HCT116 (cell line): Measurements from ENCODE around the gene LAMA4. TPM values are rescaled to one million over a fixed set of nuclear protein-coding genes. Genes with fewer than 3 reads are reported as not detected.

ENCODE experiments used
- ATAC-seq: fragments of 200-7000 bp; cut with Tn5 transposase; 2 replicates; pipeline ENCODE4 v1.9.1; 2020; ENCODE audit warnings: mild to moderate bottlenecking, moderate library complexity
- BruUV-seq: library from RNA; stranded (reverse); fragments of 400-500 nt; replicated peaks from 2 replicates; lab custom pipeline; 2021; lab: Mats Ljungman, UMichigan
- CTCF ChIA-PET: fragments of 300-600 bp; sonication (Branson Sonifier 250); formaldehyde crosslinking; loops from one replicate; lab custom pipeline; 2021; ENCODE audit warnings: antibody characterized with exemption; lab: Charles Lee
- POLR2A ChIA-PET: fragments of 300-600, 350-600 bp; sonication (Branson Sonifier 250); formaldehyde crosslinking; loops from one replicate; lab custom pipeline; 2021; ENCODE audit warnings: antibody characterized with exemption; lab: Charles Lee
- RAD21 ChIA-PET, 2 experiments: fragments of 300-600 bp; sonication (Branson Sonifier 250); formaldehyde crosslinking; loops; one replicate each; lab custom pipeline; 2023; ENCODE audit warnings: low total read pairs in 2 of 2; ENCODE audit not compliant: uncharacterized antibody in 2 of 2, unreplicated experiment in 2 of 2, low non-redundant PET in 1 of 2; lab: Charles Lee
- DNase-seq: peaks from one replicate; pipeline ENCODE4 v3.0.0-alpha.2; 2010; ENCODE audit warnings: low read depth, low spot score
- H2AFZ ChIP-seq: fragments of 200-600 bp; shearing (Covaris generic), sonication (generic); 2 replicates; pipeline ENCODE4 v1.6.1; 2017; ENCODE audit warnings: low read depth, mixed run types, mixed read lengths, antibody characterized with exemption, low read length; ENCODE audit not compliant: poor library complexity, severe bottlenecking
- H3K27ac ChIP-seq: 2 replicates; pipeline ENCODE4 v1.5.1; 2012; ENCODE audit warnings: low read depth, low read length
- H3K27me3 ChIP-seq: fragments of 200-600 bp; sonication (generic); 2 replicates; pipeline ENCODE4 v1.6.1; 2016; ENCODE audit warnings: mixed run types, low read length, mixed read lengths; ENCODE audit not compliant: insufficient read depth
- H3K36me3 ChIP-seq, 2 experiments: fragments of 200-500 bp in 1 of 2; fragments of 200-600 bp in 1 of 2; sonication (Bioruptor generic) in 1 of 2; sonication (generic) in 1 of 2; 2 replicates each; pipeline versions ENCODE4 v1.5.1 to v1.6.1; 2014 to 2016; ENCODE audit warnings: low read length in 2 of 2, inconsistent platforms in 1 of 2, mixed read lengths in 1 of 2, mixed run types in 1 of 2; ENCODE audit not compliant: insufficient read depth in 2 of 2, control insufficient read depth in 1 of 2
- H3K4me1 ChIP-seq, 2 experiments: fragments of 200-600 bp in 1 of 2; sonication (generic) in 1 of 2; 2 replicates each; pipeline versions ENCODE4 v1.5.1 to v1.6.1; 2012 to 2017; ENCODE audit warnings: low read length in 2 of 2, inconsistent platforms in 1 of 2, mild to moderate bottlenecking in 1 of 2, mixed read lengths in 1 of 2, mixed run types in 1 of 2, moderate library complexity in 1 of 2; ENCODE audit not compliant: insufficient read depth in 2 of 2, control insufficient read depth in 1 of 2
- H3K4me2 ChIP-seq: fragments of 200-600 bp; sonication (generic); 2 replicates; pipeline ENCODE4 v1.6.1; 2017; ENCODE audit warnings: mixed run types, low read length, mixed read lengths
- H3K4me3 ChIP-seq, 2 experiments: fragments of 200-600 bp in 1 of 2; sonication (generic) in 1 of 2; replicated peaks in 1 of 2; 2 replicates each; pipeline ENCODE4 v1.5.1; 2011 to 2016; ENCODE audit warnings: low read length in 2 of 2, control low read depth in 1 of 2, low read depth in 1 of 2, mild to moderate bottlenecking in 1 of 2, mixed read lengths in 1 of 2, mixed run types in 1 of 2
- H3K79me2 ChIP-seq: fragments of 200-600 bp; sonication (generic); 2 replicates; pipeline ENCODE4 v1.6.1; 2017; ENCODE audit warnings: mild to moderate bottlenecking, mixed run types, low read length, moderate library complexity, mixed read lengths; ENCODE audit not compliant: insufficient read depth
- H3K9ac ChIP-seq: fragments of 200-600 bp; sonication (generic); 2 replicates; pipeline ENCODE4 v1.6.1; 2016; ENCODE audit warnings: low read length, mixed read lengths
- H3K9me2 ChIP-seq: fragments of 200-600 bp; sonication (generic), shearing (Covaris generic); 2 replicates; pipeline ENCODE4 v1.6.1; 2017; ENCODE audit warnings: mixed run types, mild to moderate bottlenecking, moderate library complexity; ENCODE audit not compliant: insufficient read depth
- H3K9me3 ChIP-seq, 2 experiments: fragments of 200-500 bp in 1 of 2; fragments of 200-600 bp in 1 of 2; sonication (Bioruptor generic) in 1 of 2; sonication (generic) in 1 of 2; 2 replicates each; pipeline ENCODE4 v1.6.1; 2014 to 2017; ENCODE audit warnings: low read length in 2 of 2, mixed read lengths in 2 of 2, inconsistent platforms in 1 of 2, low read depth in 1 of 2, mild to moderate bottlenecking in 1 of 2, mixed run types in 1 of 2, moderate library complexity in 1 of 2; ENCODE audit not compliant: control insufficient read depth in 1 of 2, insufficient read depth in 1 of 2
- H4K20me1 ChIP-seq: fragments of 200-600 bp; sonication (generic), shearing (Covaris generic); 2 replicates; pipeline ENCODE4 v1.6.1; 2017; ENCODE audit warnings: mixed run types, mild to moderate bottlenecking, moderate library complexity; ENCODE audit not compliant: insufficient read depth
- ATF3 ChIP-seq: IDR thresholded peaks from 2 replicates; pipeline ENCODE4 v1.6.1; 2012
- CBX3 ChIP-seq: IDR thresholded peaks from 2 replicates; pipeline ENCODE4 v1.6.1; 2012; ENCODE audit warnings: low read depth
- CEBPB ChIP-seq: IDR thresholded peaks from 2 replicates; pipeline ENCODE4 v1.6.1; 2012; ENCODE audit warnings: low read depth
- EGR1 ChIP-seq: IDR thresholded peaks from 2 replicates; pipeline ENCODE4 v1.6.1; 2012; ENCODE audit warnings: low read depth
- ELF1 ChIP-seq: IDR thresholded peaks from 2 replicates; pipeline ENCODE4 v1.6.1; 2012; ENCODE audit warnings: low read depth, borderline replicate concordance
- FOSL1 ChIP-seq: IDR thresholded peaks from 2 replicates; pipeline ENCODE4 v1.6.1; 2012; ENCODE audit warnings: low read depth
- MAX ChIP-seq: IDR thresholded peaks from 2 replicates; pipeline ENCODE4 v1.6.1; 2012
- POLR2A ChIP-seq: IDR thresholded peaks from 2 replicates; pipeline ENCODE4 v1.7.0; 2011; ENCODE audit warnings: borderline replicate concordance; ENCODE audit not compliant: insufficient read depth, insufficient read length; ENCODE audit errors: extremely low read depth
- POLR2AphosphoS5 ChIP-seq: IDR thresholded peaks from 2 replicates; pipeline ENCODE4 v1.6.1; 2011; ENCODE audit warnings: mild to moderate bottlenecking, low read depth, low read length, moderate library complexity
- RAD21 ChIP-seq: IDR thresholded peaks from 2 replicates; pipeline ENCODE4 v1.6.1; 2012; ENCODE audit warnings: low read depth, mild to moderate bottlenecking
- REST ChIP-seq: IDR thresholded peaks from 2 replicates; pipeline ENCODE4 v1.6.1; 2012; ENCODE audit warnings: low read depth
- SP1 ChIP-seq: IDR thresholded peaks from 2 replicates; pipeline ENCODE4 v1.6.1; 2012; ENCODE audit warnings: low read depth
- SRF ChIP-seq: IDR thresholded peaks from 2 replicates; pipeline ENCODE4 v1.6.1; 2012; ENCODE audit warnings: low read depth
- TCF7L2 ChIP-seq: IDR thresholded peaks from 2 replicates; pipeline ENCODE4 v1.7.0; 2011; ENCODE audit warnings: borderline replicate concordance, inconsistent platforms; ENCODE audit not compliant: insufficient read depth, insufficient read length; ENCODE audit errors: extremely low read depth
- YY1 ChIP-seq: IDR thresholded peaks from 2 replicates; pipeline ENCODE4 v1.6.1; 2011; ENCODE audit warnings: low read length, low read depth, moderate library complexity, mild to moderate bottlenecking; ENCODE audit not compliant: insufficient replicate concordance; ENCODE audit errors: extremely low read depth
- ZNF274 ChIP-seq: fragments of 200-500 bp; sonication (Bioruptor generic); IDR thresholded peaks from 2 replicates; pipeline ENCODE4 v1.6.1; 2014; ENCODE audit warnings: mild to moderate bottlenecking, low read depth, low read length, inconsistent platforms
- intact Hi-C: fragments of 100-400 bp; cut with micrococcal nuclease; formaldehyde crosslinking; loops from 2 replicates; pipeline ENCODE4 v1.10.0; 2022
- total RNA-seq: library from RNA; stranded (reverse); gene quantifications from one replicate; pipeline ENCODE4 v1.2.1, GENCODE V29; 2021; ENCODE audit not compliant: unreplicated experiment

LAMA4 gene
- total RNA-seq, 1 experiment from 2014 or later, result 2.2 TPM

GRCh38 chr6:112181130-112181529 is 73.2 kb downstream of the LAMA4 start:
- DNase-seq (no peak), ATAC-seq (no peak)
- Histone ChIP-seq H3K4me2 (no peak overlapping the region), H4K20me1 (no peaks in the 10 kb centered on the region), H3K9ac (no peak overlapping the region), H2AFZ (no peak overlapping the region), H3K4me1 (no peaks in the 10 kb centered on the region), H3K36me3 (no peaks in the 10 kb centered on the region), H3K79me2 (no peaks in the 10 kb centered on the region), H3K9me2 (no peaks in the 10 kb centered on the region), H3K27ac (no peak overlapping the region), H3K9me3 (no peaks in the 10 kb centered on the region), H3K4me3 (no peak overlapping the region), H3K27me3 (no peaks in the 10 kb centered on the region)
- intact Hi-C loops, result loop anchor here (2.0 to 5.0 kb wide), 2 partner anchors 192 to 1726 kb away; no protein-coding TSS in a partner anchor
- RAD21 ChIA-PET, result no interaction called here
- POLR2A ChIA-PET, result no interaction called here
- CTCF ChIA-PET, result interaction anchor here (1.4 to 3.4 kb wide), 3 partner anchors 88 to 130 kb away, joined by 5 to 63 read pairs (median 41); no protein-coding TSS in a partner anchor
- no peak for TF ChIP-seq ATF3
- no peak for TF ChIP-seq ELF1
- no peak for TF ChIP-seq YY1
- TF ChIP-seq POLR2AphosphoS5, result no peak
- TF ChIP-seq TCF7L2, result no peak
- TF ChIP-seq CEBPB, result no peak
- TF ChIP-seq POLR2A, result no peak
- no peak for TF ChIP-seq FOSL1
- no peak for TF ChIP-seq EGR1
- no peak for TF ChIP-seq MAX
- no peak for TF ChIP-seq REST
- TF ChIP-seq RAD21, result no peak
- no peak for TF ChIP-seq SP1
- TF ChIP-seq ZNF274, result no peak
- TF ChIP-seq SRF, result no peak
- TF ChIP-seq CBX3, result no peak
- no TSS peak for BruUV-seq
